ENCODE measurements around the gene NR3C1.

DNA sequence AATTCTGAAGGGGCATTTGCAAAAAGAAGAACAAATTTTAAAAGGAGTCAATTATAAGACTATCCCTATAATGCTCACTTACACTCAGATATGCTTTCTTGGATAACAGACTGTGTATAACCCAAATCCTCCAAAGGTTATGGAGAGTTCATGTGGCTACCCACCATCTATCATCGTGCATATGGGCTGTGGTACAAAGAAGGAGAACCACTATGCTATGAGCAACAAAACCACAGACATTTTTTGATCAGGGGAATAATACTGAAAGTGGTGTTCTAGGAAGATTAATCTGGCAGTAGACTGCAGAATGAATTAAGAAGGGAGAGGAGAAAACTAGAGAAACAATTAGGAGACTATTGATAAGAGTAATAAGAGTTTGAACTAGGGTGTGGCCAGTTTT is 16.8 kb downstream of the NR3C1 start:
- TF ChIP-seq, protein P1, sequence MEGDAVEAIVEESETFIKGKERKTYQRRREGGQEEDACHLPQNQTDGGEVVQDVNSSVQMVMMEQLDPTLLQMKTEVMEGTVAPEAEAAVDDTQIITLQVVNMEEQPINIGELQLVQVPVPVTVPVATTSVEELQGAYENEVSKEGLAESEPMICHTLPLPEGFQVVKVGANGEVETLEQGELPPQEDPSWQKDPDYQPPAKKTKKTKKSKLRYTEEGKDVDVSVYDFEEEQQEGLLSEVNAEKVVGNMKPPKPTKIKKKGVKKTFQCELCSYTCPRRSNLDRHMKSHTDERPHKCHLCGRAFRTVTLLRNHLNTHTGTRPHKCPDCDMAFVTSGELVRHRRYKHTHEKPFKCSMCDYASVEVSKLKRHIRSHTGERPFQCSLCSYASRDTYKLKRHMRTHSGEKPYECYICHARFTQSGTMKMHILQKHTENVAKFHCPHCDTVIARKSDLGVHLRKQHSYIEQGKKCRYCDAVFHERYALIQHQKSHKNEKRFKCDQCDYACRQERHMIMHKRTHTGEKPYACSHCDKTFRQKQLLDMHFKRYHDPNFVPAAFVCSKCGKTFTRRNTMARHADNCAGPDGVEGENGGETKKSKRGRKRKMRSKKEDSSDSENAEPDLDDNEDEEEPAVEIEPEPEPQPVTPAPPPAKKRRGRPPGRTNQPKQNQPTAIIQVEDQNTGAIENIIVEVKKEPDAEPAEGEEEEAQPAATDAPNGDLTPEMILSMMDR (IDR thresholded peaks at IDR 0.05) = no peak
- no peak for TF ChIP-seq EZH2 (IDR thresholded peaks at IDR 0.05; ENCODE audit: borderline replicate concordance, insufficient read depth, low read depth, low read length, poor library complexity, severe bottlenecking)
